Measurements from ENCODE around the gene CALY.

CALY gene

DNA sequence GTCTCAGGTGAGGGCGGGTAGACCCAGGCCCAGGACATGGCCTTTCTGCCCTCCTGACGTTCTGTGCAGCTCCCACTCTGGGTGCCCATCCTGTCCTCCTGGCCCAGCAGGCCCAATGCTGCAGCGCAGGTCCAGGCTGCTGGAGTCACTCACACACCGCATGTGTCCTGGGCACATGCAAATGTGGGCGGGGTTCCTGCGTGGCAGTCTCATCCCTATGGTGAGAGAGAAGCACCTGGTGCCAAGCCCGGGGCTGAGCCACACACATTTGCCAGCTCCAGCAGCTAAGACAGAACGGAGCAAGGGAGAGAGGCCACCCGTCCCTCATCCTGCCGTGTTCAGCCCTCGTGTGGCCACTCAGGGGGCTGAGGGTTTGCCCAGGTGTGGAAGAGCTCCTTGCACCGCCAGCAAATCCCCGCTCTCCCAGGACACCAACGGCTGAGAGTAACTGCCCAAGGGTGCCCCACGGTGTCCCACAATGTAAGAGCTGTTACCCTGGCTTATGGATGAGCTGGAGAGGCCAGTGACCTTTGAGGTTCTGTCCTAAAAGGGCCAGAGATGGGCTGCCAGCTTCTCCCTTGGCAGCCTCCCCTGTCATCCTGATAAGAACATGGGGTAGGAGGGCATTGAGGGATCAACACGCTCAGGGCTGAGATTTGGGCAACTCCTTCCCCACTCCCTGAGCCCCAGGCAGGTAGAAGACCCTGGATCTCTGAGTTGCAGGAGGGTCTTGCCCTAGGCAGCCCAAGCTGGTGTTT is 16.7 kb upstream of the CALY start:
- no peak for DNase-seq (ENCODE audit: extremely low read depth in 1 of 2, low read depth in 1 of 2)

GRCh38 chr10:133351408-133352318 is 15.0 kb upstream of the CALY start:
- no peak for DNase-seq (ENCODE audit: extremely low read depth in 1 of 2, low read depth in 1 of 2)

GRCh38 chr10:133350950-133351329 is 14.2 kb upstream of the CALY start:
- no peak for DNase-seq (ENCODE audit: extremely low read depth in 1 of 2, low read depth in 1 of 2)

DNA sequence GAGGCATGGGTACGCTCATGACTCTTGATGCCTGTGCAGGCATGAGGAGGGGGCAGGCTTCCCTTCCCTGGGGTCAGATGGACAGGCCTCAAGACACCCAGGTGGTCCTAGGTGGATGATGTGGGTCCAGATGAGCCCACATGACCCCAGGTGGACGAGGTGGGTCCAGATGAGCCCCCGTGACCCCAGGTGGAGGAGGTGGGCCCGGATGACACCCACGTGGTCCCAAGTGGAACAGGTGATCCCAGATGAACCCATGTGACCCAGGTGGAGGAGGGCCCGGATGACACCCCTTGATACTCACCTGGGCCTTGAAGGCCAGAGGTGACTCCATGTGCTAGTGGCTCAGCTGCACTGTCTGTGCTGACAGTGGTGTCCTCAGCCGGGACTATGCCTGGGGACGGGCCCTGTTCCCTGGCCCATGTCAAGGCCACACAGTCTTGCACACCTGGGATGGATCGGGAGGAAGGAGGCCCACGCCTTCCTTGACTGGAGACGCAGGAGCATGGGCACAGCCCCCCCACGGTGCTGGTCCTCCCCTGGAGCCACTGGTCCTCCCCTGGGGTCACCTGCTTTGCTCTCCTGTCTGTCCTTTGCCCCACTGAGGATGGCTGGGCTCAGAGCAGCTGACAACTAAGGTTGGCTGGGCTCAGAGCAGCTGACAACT is 13.7 kb upstream of the CALY start:
- no peak for DNase-seq (ENCODE audit: extremely low read depth in 1 of 2, low read depth in 1 of 2)

DNA sequence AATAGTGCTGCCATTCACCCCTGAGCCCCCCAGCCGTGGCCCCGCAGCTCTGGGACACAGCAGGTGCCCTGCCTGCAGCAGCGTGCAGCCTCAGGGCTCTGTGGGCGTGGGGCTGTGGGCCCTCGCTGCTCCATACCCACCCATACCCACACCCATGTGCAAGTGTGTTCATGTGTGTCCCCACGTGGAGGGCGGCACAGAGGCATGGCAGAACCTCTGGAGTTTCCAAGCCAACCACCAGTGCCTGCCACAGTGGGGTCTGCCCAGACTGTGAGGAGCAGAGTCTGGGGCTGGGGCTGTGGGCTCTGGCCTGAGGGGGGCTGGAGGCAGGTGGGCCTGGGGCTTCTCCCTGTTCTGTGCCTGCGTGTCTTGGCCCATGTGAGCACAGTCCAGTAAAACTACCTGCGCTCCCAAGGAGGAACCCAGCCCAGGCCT is 12.9 kb upstream of the CALY start:
- DNase-seq (ENCODE audit: extremely low read depth in 1 of 2, low read depth in 1 of 2), result no peak

GRCh38 chr10:133349160-133349568 is 12.5 kb upstream of the CALY start:
- DNase-seq (ENCODE audit: extremely low read depth in 1 of 2, low read depth in 1 of 2), result no peak

- DNase-seq (ENCODE audit: extremely low read depth in 1 of 2, low read depth in 1 of 2), result no peak
These were observed 11.2 kb upstream of the CALY start for GRCh38 chr10:133347710-133348517.

GRCh38 chr10:133346413-133346812 is 9.7 kb upstream of the CALY start:
- DNase-seq (ENCODE audit: extremely low read depth in 1 of 2, low read depth in 1 of 2), result no peak

DNA sequence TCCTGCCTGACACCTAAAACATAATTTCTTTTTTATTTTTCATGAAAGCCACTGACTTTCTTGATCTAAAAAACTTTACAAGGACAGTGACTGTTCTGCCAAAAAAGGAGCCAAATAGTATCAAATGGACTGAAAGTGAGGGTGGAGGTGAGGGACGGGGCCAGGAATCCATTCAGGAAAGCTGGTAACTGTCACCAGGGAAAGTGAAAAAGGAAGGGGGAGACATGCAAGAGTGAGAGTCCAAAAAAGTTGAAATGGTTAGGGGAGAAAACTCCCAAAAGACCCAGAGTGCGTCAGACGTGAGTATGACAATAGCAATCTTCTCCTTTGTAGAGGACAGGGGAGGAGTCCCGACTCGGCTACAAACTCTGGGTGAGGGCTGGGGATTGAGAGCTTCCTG is 7.5 kb upstream of the CALY start:
- no peak for DNase-seq (ENCODE audit: extremely low read depth in 1 of 2, low read depth in 1 of 2)

- DNase-seq (ENCODE audit: extremely low read depth in 1 of 2, low read depth in 1 of 2), result no peak
These were observed 6.9 kb upstream of the CALY start for GRCh38 chr10:133343558-133343957.

DNA sequence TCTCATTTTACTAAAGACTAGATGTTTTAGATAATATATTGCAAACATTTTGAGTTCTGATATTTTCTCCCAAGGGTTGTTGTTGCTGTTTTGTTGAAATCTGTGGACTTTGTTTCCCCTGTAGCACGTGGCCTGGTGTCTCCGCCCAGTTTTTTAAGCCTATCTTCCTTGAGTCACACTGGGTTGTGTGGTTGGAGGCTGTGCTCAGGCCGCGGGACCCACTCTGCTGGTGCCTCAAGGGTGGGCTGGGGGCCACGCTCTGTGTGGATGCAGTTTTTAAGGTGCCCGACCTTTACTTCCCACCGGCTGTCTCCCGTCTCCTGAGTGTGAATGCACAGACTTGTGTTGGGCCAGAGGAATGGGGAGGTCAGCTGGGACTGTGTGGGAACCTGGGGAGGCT is 6.2 kb upstream of the CALY start:
- no peak for DNase-seq (ENCODE audit: extremely low read depth in 1 of 2, low read depth in 1 of 2)

DNA sequence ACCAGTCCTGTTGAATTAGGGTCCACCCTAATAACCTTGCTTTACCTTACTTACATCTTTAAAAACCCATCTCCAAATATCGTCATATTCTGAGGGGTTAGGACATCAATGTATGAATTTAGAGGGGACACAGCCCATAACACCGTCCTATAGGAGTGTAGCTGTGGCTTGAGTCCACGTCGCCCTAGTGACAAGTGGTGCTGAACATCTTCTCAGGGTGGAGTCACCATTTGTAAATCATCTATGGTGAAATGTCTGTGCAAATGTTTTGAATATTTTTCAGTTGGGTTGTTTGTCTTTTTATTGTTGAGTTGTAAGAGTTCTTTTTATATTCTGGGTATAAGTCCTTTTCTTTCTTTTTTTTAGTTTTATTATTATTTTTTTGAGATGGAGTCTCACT is 5.3 kb upstream of the CALY start:
- no peak for DNase-seq (ENCODE audit: extremely low read depth in 1 of 2, low read depth in 1 of 2)

DNA sequence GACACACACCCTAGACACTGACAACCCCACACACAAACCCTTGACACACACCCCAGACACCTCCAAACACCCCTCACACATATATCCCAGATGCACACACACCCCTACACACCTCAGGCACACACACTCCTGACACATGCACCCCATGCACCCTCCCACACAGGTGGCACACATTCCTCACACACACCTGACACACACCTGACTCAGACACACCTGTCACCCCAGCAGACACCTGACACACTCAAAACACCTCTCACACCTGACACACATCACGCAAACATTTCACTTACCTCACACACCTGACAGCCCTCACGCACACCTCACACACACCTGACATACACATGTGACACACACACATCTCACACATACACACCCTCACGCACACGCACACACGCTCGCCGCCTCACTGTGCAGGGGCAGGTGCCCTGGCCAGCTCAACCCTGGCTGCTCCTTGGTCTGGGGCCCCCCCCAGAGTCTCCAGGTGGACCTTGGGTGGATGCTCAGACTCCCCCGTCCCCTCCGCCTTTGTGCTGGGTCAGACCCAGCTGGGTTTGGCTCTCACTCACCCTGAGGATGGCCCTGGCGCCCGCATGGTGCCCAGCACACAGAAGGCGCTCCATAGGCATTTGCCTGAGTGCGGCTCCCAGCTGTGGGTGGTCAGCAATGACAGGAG is 3.1 kb upstream of the CALY start:
- no peak for DNase-seq (ENCODE audit: extremely low read depth in 1 of 2, low read depth in 1 of 2)

DNA sequence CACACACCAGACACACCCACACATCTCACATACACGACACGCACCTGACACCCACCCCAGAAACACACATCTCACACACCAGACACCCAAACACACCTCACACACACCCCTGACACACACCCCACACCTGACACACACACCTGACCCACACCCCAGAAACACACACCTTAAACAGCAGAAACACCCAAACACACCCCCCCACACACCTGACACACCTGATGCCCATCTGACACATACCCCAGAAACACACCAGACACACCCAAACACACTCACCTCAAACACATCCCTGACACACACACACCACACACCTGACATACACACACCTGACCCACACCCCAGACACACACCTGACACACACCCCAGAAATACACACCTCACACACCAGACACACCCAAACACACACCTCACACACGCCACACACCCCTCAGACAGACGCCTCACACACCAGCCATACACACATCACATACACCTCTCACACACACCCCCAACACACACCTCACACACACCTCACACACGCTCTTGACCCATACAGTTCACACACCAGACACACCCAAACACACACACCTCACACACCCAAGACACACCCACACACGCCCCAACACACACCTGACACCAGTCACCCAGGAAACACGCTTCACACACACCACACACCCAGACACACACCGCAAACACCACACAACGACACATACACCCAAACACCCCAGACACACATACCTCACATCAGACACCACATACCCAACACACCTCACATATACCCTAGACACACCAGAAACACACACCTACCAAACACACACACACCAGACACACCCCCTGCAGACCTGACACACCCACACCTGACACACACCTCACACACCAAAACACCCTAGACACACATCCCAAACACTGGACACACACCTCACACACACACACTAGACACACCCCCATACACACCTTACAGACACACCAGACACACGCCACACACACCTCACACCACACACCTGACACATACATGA is 1.7 kb upstream of the CALY start:
- DNase-seq (ENCODE audit: extremely low read depth in 1 of 2, low read depth in 1 of 2), result no peak

DNA sequence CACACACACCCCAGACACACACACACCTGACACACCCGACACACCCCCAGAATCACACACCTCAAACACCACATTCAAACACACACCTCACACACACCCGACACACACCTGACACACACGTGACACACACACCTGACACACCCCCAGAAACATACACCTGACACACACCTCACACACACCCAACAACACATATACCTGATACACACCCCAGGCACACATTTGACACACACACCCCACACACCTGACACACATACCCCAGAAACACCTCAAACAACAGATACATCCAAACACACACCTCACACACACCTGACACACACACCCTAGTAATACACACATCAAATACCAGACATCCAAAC is 652 bp upstream of the CALY start:
- no peak for DNase-seq (ENCODE audit: extremely low read depth in 1 of 2, low read depth in 1 of 2)

DNA sequence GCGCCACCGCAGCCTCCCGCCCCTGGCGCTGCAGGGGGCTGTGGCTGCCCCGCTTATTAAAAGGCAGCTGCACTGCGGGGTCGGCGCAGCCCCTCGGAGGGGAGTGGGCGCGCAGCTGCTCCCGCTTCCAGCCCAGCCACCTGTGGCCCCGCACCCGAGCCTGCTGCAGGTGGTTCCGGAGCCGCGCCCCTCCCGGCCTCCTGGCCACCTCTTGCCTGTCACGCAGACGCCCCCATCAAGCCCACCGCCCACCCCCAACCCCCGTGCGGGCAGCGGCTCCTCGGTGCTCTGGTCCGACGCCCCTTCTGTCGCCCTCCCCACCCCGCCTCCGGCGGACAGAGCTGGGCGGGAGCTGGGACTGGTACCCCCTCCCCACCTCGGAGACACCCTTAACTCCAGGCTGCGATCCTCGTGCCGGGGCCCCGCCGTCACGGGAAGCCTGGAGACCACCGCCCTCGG is 549 bp downstream of the CALY start:
- DNase-seq (ENCODE audit: extremely low read depth in 1 of 2, low read depth in 1 of 2), result no peak

DNA sequence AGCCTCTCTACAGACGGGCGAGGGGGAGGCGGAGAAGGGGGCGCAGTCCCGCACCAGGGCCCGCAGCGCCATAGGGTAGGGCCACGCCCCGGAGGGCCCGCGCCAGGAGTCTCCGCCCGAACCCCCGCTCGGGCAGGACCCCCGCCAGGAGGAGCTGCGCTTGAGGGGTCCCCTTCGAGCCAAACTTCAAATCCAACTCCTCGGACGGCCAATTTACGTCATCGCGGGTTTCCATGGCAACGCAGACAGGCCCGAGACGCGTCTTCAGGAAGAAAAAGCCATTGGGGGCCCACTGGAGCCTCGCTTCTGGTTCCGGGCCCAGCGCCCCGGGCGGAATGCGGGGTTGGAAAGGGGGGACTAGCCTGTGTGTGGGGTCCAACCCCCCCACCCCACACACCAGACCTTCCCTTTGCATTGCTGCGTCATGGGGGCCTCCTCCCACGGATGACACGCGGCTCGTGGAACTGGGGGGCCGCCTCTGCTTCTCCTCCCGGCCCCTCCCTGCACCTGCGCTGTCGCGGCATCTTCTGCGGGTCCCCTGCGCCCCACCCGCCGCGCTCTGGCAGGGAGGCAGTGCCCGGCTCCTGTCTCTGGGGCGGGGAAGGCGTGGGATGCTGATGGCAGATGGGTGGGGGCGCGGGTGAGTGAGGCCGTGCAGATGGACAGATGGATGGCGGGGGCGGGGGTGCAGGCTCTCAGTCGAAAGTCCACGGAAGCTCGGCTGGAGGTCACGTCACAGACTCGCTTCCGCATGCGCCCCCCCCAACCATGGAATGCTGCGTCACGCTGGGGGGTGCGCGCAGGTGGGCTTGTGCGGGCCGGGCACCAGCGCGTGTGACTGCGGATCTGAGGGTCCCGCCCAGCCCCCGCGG is 1.2 kb downstream of the CALY start:
- peak; percentile 71 to 86 for DNase-seq (ENCODE audit: extremely low read depth in 1 of 2, low read depth in 1 of 2)
